ENCODE results near the gene EXOC7.

EXOC7 gene

GRCh38 chr17:76075364-76076145, 28.0 kb downstream of the EXOC7 start:
- H4K20me1 ChIP-seq (ENCODE audit: insufficient read depth, low read length): peaks cover 2% of the 10 kb centered on the region; the same call in 1 of the 2 replicates
- peaks cover 25% of the 10 kb centered on the region for H3K79me2 ChIP-seq (ENCODE audit: insufficient read depth, low read length)
- TF ChIP-seq, protein P1, sequence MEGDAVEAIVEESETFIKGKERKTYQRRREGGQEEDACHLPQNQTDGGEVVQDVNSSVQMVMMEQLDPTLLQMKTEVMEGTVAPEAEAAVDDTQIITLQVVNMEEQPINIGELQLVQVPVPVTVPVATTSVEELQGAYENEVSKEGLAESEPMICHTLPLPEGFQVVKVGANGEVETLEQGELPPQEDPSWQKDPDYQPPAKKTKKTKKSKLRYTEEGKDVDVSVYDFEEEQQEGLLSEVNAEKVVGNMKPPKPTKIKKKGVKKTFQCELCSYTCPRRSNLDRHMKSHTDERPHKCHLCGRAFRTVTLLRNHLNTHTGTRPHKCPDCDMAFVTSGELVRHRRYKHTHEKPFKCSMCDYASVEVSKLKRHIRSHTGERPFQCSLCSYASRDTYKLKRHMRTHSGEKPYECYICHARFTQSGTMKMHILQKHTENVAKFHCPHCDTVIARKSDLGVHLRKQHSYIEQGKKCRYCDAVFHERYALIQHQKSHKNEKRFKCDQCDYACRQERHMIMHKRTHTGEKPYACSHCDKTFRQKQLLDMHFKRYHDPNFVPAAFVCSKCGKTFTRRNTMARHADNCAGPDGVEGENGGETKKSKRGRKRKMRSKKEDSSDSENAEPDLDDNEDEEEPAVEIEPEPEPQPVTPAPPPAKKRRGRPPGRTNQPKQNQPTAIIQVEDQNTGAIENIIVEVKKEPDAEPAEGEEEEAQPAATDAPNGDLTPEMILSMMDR (IDR thresholded peaks at IDR 0.05; ENCODE audit: borderline replicate concordance, extremely low read depth, low read length, poor library complexity, severe bottlenecking): no peak
- no peak for TF ChIP-seq EZH2 (IDR thresholded peaks at IDR 0.05; ENCODE audit: borderline replicate concordance, low read depth, low read length, severe bottlenecking)
- no peaks in the 10 kb centered on the region for H3K27me3 ChIP-seq (ENCODE audit: insufficient read depth, low read length, poor library complexity)
- no peak for ATAC-seq (ENCODE audit: insufficient read depth, low read depth)
- H3K4me3 ChIP-seq (ENCODE audit: low read depth in 1 of 2, low read length in 2 of 2): no peak overlapping the region
- H3K9ac ChIP-seq (ENCODE audit: low read depth, low read length): no peak overlapping the region
- H3K27ac ChIP-seq (ENCODE audit: low read length): no peak overlapping the region
- DNase-seq: no peak
- peaks cover 3% of the 10 kb centered on the region; the same call in 1 of the 2 replicates for H3K36me3 ChIP-seq (ENCODE audit: insufficient read depth, low read length)
- peaks cover 27% of the 10 kb centered on the region for H3K4me1 ChIP-seq (ENCODE audit: insufficient read depth, low read length)
- H3K9me3 ChIP-seq (ENCODE audit: insufficient read depth, low read length, severe bottlenecking): no peaks in the 10 kb centered on the region
- H2AFZ ChIP-seq (ENCODE audit: low read depth, low read length): no peak overlapping the region
- H3K4me2 ChIP-seq (ENCODE audit: insufficient read depth, low read length): no peak overlapping the region

GRCh38 chr17:76074390-76075363, 28.9 kb downstream of the EXOC7 start, which contains the start of gene GALR2:
Gene GALR2 (plus strand): TSS chr17:76074781. CDS start chr17:76074884, 103 bp downstream.
- ATAC-seq (ENCODE audit: insufficient read depth, low read depth) (no peak), DNase-seq (no peak)
- H3K9me3 ChIP-seq (ENCODE audit: insufficient read depth, low read length, severe bottlenecking): no peaks in the 10 kb centered on the region
- no peak within 1 kb of the TSS for H3K4me3 ChIP-seq (ENCODE audit: low read depth in 1 of 2, low read length in 2 of 2)
- peaks cover 34% of the 10 kb centered on the region for H3K79me2 ChIP-seq (ENCODE audit: insufficient read depth, low read length)
- H3K36me3 ChIP-seq (ENCODE audit: insufficient read depth, low read length): peaks cover 8% of the 10 kb centered on the region
- no peak within 1 kb of the TSS for H3K9ac ChIP-seq (ENCODE audit: low read depth, low read length)
- no peak within 1 kb of the TSS for H3K4me2 ChIP-seq (ENCODE audit: insufficient read depth, low read length)
- H4K20me1 ChIP-seq (ENCODE audit: insufficient read depth, low read length): peaks cover 2% of the 10 kb centered on the region; the same call in 1 of the 2 replicates
- no peak within 1 kb of the TSS for H3K27ac ChIP-seq (ENCODE audit: low read length)
- no peak for TF ChIP-seq EZH2 (IDR thresholded peaks at IDR 0.05; ENCODE audit: borderline replicate concordance, low read depth, low read length, severe bottlenecking)
- TF ChIP-seq, protein P1 (IDR thresholded peaks at IDR 0.05; ENCODE audit: borderline replicate concordance, extremely low read depth, low read length, poor library complexity, severe bottlenecking): no peak
- H3K27me3 ChIP-seq (ENCODE audit: insufficient read depth, low read length, poor library complexity): no peaks in the 10 kb centered on the region
- H2AFZ ChIP-seq (ENCODE audit: low read depth, low read length): no peak within 1 kb of the TSS
- H3K4me1 ChIP-seq (ENCODE audit: insufficient read depth, low read length): peaks cover 27% of the 10 kb centered on the region

GRCh38 chr17:76072148-76072858, 31.3 kb downstream of the EXOC7 start, which contains the start of gene SRP68:
Gene SRP68 (minus strand): TSS chr17:76072517. CDS start chr17:76072491, 26 bp downstream.
- H3K4me3 ChIP-seq (ENCODE audit: low read depth in 1 of 2, low read length in 2 of 2): peak within 1 kb of the TSS; percentile 77 to 82
- no peaks in the 10 kb centered on the region for H3K9me3 ChIP-seq (ENCODE audit: insufficient read depth, low read length, severe bottlenecking)
- peaks cover 22% of the 10 kb centered on the region for H3K36me3 ChIP-seq (ENCODE audit: insufficient read depth, low read length)
- H3K27ac ChIP-seq (ENCODE audit: low read length): peak within 1 kb of the TSS; percentile 84
- peak within 1 kb of the TSS; percentile 99 for H2AFZ ChIP-seq (ENCODE audit: low read depth, low read length)
- H3K9ac ChIP-seq (ENCODE audit: low read depth, low read length): peak within 1 kb of the TSS; percentile 89
- H3K4me2 ChIP-seq (ENCODE audit: insufficient read depth, low read length): peak within 1 kb of the TSS; percentile 91
- H3K4me1 ChIP-seq (ENCODE audit: insufficient read depth, low read length): peaks cover 28% of the 10 kb centered on the region
- no peaks in the 10 kb centered on the region for H3K27me3 ChIP-seq (ENCODE audit: insufficient read depth, low read length, poor library complexity)
- TF ChIP-seq, protein P1 (IDR thresholded peaks at IDR 0.05; ENCODE audit: borderline replicate concordance, extremely low read depth, low read length, poor library complexity, severe bottlenecking): no peak
- TF ChIP-seq EZH2 (IDR thresholded peaks at IDR 0.05; ENCODE audit: borderline replicate concordance, low read depth, low read length, severe bottlenecking): no peak
- peaks cover 8% of the 10 kb centered on the region; the same call in 1 of the 2 replicates for H4K20me1 ChIP-seq (ENCODE audit: insufficient read depth, low read length)
- DNase-seq: peak; percentile 89
- peak; percentile 98 for ATAC-seq (ENCODE audit: insufficient read depth, low read depth)
- H3K79me2 ChIP-seq (ENCODE audit: insufficient read depth, low read length): peaks cover 53% of the 10 kb centered on the region
